8988T (cell line): Measurements from ENCODE around the gene CTSD.

Source experiments
- DNase-seq: peaks from one replicate; pipeline ENCODE4 v3.0.0; 2011

CTSD gene

DNA sequence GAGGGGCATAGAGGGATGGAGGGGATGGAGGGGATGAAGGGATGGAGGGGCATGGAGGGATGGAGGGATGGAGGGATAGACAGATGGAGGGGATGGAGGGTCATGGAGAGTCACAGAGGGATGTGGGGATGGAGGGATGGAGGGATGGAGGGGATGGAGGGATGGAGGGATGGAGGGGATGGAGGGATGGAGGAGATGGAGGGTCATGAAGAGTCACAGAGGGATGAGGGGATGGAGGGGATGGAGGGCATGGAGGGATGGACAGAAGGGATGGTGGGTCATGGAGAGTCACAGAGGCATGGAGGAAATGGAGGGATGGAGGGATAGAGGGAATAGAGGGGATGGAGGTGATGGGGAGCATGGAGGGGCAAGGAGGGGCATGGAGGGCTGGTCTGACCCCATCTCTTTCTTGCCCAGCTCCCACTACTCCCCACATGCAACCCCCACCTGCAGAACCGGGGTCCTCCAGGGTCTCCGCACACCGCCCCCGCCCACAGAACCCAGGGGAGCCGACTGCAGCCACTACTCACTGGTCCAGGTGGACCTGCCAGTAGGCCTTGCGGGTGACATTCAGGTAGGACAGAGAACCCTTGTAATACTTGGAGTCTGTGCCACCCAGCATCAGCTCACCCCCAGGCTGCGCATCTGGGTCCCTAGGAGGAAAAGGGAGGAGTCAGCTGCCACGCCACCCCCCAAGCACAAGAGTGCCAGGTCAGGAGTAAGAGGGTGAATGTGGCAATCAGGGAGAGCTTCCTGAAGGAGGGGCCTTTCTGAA is 9.2 kb downstream of the CTSD start:
- no peak for DNase-seq

DNA sequence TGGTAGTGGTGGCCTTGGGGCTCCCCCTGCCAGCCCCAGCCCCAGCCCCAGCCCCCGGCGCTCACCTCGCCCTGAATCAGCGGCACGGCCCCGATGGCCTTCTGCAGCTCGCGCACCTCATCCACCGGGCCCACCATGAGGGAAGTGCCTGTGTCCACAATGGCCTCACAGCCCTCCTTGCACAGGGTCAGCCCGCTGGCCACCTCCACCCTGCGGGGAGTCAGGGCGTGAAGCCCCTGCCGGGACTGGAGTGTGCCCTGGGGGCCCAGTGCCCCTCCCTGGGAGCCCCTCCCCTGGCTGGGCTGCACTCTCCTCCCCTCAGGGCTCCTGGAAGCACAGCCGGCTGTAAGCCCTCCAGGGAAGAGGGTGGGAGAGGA is 9.8 kb downstream of the CTSD start:
- DNase-seq: no peak

DNA sequence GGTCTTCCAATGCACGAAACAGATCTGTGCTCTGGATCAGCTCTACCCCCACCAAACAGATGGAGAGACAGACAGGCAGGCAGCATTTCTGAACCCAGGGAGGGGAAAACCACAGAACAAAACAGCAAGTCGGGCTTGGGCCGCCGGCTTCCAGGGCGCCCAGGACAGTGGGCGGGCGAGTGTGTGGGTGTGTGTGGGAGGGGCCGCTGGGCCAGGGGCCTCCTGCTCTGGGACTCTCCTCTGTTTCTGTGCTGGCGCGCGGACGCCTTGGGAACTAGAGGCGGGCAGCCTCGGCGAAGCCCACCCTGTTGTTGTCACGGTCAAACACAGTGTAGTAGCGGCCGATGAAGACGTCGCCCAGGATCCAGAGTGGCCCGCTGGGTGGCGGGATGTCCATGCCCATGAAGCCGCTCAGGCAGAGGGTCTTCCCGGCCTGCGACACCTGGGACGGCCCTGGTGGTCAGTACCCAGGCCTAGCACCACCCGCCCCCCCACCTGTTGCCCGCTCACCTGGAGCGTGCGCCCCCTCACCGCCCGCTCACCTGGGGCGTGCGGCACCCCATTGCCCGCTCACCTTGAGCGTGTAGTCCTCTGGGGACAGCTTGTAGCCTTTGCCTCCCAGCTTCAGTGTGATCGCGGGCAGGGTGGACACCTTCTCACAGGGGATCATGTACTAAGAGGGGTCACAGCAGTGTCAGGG is 10.3 kb downstream of the CTSD start:
- DNase-seq: no peak

DNA sequence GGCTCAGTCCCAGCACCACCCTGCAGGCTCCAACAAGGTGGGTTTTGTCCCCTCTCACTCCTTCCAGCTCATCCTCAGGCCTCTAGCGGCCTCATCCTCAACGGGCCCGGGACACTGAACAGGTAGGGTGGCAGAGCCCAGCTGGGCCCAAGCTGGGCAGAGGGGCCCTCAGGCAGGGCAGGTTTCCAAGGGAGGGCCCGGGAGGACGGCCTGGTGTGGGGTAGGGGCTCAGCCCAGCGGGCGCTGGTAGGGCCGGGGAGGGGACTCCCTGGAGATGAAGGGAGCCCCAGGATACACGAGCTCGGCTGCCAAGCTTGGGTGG is 10.9 kb downstream of the CTSD start:
- DNase-seq: no peak

GRCh38 chr11:1751999-1752906 is 11.5 kb downstream of the CTSD start:
- no peak for DNase-seq

DNA sequence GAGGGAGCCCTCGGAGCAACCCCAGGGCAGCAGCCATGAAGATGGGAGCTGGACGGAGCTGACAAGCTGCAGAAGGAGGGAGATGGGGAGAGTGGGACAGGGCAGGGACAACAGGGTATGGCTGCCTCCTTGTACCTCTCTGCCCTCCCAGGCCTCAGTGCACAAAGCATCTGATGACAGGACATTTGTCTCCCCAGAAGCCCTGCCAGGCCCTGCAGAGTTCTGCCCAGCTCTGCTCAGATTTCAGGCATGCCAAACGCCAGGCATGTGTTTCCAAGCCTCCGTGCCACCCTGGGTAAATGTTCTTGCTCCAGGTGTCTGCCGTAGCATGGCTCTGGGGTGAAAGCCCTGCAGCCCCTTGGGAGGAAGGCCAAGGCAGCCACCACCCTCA is 12.2 kb downstream of the CTSD start:
- no peak for DNase-seq

DNA sequence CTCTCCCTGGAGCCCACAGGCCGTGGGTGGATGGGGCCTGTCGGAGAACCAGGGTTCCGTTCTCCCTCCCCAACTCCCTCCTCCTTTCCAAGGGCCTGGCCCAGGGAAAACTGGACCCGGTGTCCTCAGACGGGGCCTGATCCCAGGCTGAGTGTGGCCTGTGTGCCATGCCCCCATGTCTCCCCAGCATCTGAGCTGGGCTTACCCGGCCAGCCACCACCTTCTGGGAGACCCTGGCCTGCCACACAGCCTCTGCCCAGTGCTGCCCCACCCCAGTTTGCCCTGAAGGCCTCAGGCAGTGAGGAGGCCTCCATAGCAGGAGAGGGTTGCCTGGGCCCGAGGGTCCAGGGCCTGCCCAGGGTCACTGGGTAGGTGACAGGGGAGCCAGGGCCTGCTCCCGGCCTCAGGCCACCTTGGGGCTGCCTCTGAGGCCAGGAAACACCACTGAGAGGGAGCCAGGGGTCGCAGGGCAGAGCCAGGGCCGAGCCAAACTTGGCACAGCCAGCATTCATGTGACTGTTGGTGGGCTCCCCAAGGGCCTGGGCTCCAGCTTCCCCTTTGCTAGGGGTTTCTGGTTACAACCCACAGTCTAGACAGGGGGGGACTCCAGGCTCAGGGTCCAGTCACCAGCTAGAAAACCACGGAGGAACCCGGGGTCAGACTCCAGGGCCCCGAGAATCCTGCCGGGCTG is 12.7 kb downstream of the CTSD start:
- peak; percentile 68 for DNase-seq

GRCh38 chr11:1750481-1750839 is 13.3 kb downstream of the CTSD start, which contains the start of gene IFITM10:
TSS of gene IFITM10 (minus strand) at chr11:1750595. CDS start at chr11:1750442, 153 bp downstream.
- DNase-seq: peak; percentile 79

DNA sequence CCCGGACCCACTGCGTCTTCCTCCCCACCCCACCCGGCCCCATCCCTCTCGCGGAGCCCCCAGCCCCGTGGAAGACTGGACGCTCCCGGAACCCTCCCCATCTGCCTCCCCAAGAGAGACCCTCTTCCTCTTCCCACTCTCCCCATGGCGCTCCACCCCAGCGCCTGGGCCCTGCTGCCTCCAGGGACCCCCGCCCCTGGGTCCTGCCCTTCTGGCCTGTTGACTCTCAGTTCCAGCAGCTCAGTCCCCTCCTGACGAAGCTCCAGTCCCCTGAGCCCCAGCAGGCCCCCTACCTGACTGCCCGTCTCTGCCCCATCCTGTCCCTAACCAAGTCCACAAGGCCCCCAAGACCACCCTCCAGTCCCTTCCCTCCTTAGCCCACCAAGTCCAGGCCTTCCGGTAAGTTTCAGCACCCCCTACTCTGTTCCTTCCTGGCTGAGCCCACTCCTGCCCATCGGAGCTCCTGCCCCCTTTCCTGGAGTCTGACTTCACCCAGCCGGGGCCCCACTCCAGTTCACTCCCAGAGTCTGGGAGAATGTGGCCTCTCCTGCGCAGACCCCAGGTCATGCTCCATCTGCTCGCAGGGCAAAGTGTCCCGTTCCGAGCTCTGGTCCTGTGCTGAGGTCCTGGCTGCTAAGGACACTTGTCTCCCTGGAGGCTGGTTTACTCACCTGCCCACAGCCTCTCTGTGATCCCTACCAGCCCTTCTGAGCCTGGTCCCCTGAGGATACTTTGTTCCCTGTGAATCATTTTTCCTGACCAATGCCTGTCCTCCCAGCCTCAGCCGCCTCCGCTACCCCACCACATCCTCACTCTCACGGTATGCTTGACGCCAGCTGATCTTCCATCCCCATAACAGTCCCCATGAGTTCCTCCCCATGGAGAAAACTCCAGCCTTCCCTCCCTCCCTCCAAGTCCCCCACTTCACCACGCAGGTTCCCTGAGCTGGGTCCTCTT is 14.1 kb downstream of the CTSD start:
- peak; percentile 77 for DNase-seq

DNA sequence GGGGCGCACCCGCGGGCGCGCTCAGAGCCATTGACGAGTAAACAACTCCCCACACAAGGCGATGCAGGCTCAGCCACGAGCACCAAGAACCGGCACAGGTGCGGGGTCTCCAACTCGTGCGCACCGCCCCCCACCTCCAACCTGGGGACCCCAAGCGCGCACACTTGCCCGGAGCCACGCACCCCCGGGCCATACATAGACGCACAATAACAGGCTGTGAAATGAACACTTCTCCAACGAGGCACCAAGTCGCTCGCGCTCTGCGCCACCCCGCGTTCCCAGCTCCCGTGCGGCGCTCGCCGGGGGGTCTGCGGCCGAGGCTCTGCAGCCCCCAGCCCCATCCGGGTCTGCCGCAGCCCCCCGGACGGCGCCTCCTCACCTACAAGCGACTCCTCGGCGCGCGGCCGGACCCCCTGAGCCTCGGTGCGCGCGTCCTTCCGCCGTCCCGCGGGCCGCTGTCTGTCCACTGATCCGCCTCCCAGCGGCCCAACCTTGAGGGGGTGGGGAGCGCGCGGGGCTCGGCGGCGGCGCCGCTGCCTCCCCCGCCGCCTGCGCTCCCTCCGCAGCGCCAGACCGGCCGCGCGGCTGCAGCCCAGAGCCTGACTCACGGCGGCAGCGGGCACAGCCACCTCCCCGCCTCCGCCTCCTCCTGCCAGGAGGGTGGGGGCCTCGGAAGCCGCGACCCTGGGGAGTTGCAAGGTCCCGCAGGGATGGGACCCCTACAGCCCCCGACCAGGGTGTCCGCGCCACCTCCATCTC is 14.9 kb downstream of the CTSD start:
- DNase-seq: no peak

DNA sequence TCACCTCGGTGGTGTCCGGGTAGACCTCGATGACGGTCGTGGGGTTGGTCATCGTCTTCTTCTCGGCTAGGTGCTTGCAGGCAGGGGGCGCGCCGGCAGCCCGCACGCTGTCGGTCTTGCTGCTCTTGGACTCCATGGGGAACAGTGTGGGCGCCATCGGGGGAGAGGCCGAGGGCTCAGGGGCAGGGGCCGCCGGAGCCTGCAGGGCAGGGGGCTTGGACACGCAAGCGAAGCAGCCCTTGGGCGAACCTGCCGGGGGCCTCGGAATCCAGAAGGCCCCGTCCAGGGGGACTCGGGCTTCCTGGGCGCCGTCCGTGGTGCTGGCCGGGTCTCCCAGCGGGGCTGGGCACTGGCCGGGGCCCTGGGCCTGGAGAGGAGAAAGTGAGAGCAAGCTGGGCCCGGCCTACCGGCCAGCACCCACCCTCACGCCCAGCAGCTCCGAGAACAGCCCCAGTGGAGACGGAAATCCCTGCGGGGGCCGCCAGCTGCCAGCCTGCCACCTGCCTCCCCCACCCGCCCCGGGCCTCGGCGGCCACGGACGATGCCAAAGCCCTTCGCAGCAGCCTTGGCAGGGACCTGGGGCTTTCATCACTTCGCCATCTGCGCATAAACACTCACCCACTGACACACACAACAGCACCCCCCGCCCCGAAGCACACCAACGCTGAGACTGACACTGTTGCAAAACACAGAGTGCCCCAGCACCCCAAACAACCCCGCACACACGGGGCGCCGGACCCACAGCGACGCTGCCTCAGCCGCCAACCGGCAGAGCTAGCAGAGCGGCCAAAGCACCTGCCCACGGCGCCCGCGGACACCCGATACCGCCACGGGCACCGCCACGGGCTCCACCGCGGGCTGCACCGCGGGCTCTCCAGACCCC is 15.7 kb downstream of the CTSD start:
- DNase-seq: no peak

- DNase-seq: no peak
These were observed 16.6 kb downstream of the CTSD start for GRCh38 chr11:1746956-1747752.

DNA sequence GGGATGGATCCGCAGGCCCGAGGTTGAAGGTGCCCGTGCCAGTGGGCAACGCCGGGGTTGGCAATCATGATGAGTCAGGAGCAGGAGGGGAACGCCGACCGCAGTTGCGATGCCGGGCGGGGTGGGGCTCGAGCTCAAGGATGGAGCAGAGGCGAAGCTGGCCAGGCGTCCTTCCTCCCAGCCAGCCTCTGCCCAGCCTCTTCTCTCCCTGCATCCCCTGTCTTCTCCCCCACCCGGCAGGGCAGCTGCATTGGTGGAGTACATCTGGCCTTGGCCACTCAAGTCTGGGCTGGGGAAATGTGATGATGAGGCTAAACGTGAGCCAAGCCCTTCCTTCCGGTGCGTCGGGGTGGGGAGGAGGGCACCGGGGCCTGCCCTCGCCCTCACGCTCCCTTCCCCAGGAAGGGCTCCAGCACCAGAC is 17.2 kb downstream of the CTSD start:
- DNase-seq: no peak

DNA sequence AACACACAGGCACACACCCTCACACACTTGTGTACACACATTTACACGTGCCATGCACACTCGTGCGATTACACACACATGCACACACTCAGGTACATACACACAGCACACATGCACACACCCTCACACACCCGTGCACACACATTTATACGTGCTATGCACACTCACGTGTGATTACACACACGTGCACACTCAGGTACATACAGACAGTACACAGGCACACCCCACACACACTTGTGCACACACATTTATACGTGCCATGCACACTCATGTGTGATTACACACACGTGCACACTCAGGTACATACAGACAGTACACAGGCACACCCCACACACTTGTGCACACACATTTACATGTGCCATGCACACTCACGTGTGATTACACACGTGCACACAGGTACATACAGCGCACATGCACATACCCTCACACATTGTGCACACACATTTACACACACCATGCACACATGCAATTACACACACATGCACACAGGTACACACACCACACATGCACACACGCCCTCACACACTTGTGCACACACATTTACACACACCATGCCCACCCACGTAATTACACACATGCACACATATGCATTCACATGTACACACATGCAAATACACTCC is 17.9 kb downstream of the CTSD start:
- DNase-seq: no peak

DNA sequence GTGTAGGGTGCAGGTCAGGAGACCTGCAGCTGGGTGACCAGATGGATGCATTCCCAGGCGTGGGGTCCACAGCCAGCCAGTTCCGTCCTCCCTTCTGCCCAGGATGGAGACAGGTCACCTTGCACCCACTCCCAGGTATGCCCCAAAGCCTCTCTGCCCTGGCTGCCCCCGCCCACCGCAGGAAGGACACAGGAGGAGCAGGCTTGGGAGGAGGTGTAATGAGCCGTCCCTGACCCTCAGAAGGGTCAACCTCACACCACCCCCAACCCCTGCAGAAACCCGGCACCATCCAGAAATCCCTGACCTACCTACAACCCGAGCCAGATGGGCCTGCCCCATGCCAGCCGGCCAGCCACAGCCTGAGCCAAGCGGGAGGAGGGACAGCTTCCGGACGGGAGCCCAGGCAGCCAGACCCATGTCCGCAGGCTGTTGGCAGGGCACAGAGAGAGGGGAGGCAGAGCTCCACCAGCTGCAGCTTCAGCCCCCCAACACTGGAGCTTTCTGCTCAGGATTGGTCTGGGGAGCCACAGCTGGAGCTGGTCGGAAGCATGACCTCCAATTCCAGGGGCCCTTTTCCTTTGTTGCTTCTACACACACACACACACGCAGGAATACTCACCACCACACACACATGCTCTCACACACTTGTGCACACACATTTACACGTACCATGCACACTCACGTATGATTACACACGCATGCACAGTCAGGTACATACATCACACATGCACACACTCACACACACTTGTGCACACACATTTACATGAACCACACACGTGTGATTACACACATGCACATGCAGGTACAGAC is 18.6 kb downstream of the CTSD start:
- DNase-seq: no peak

GRCh38 chr11:1744137-1744886 is 19.4 kb downstream of the CTSD start:
- no peak for DNase-seq

- no peak for DNase-seq
These were observed 20.1 kb downstream of the CTSD start for GRCh38 chr11:1743585-1744136.
